SW480 (cell line): ENCODE results near the gene ITPKB.
"Not testable (repeated sequence)": the region's sequence is repeated elsewhere in the genome, so short reads cannot be mapped to it uniquely, and the experiment has no call there.

Experiments used
- DNase-seq: peaks from one replicate; pipeline ENCODE4 v3.0.0-alpha.2; 2016; ENCODE audit warnings: low spot score

Gene ITPKB

GRCh38 chr1:226602186-226603021 lies 136.7 kb downstream of the ITPKB start:
- DNase-seq = no peak

GRCh38 chr1:226601456-226601855 lies 137.6 kb downstream of the ITPKB start:
- no peak for DNase-seq

GRCh38 chr1:226600254-226600653 lies 138.8 kb downstream of the ITPKB start:
- DNase-seq = no peak

GRCh38 chr1:226599636-226600238 lies 139.3 kb downstream of the ITPKB start:
- DNase-seq = no peak

- DNase-seq = not testable (repeated sequence)
These were observed 140.1 kb downstream of the ITPKB start for GRCh38 chr1:226598955-226599354.

- no peak for DNase-seq
These were observed 140.6 kb downstream of the ITPKB start for GRCh38 chr1:226598455-226598849.

GRCh38 chr1:226597616-226598454 lies 141.2 kb downstream of the ITPKB start:
- DNase-seq = no peak

GRCh38 chr1:226596531-226597165 lies 142.4 kb downstream of the ITPKB start:
- DNase-seq = no peak

GRCh38 chr1:226593541-226593940 lies 145.5 kb downstream of the ITPKB start:
- DNase-seq = no peak

GRCh38 chr1:226590614-226591013 lies 148.5 kb downstream of the ITPKB start:
- no peak for DNase-seq

- no peak for DNase-seq
These were observed 149.9 kb downstream of the ITPKB start for GRCh38 chr1:226589008-226589733.

- DNase-seq = no peak
These were observed 150.6 kb downstream of the ITPKB start for GRCh38 chr1:226588484-226588883.

GRCh38 chr1:226586650-226587422 lies 152.2 kb downstream of the ITPKB start:
- no peak for DNase-seq

- DNase-seq = no peak
These were observed 153.0 kb downstream of the ITPKB start for GRCh38 chr1:226586116-226586515.

GRCh38 chr1:226584164-226584563 lies 154.9 kb downstream of the ITPKB start:
- DNase-seq = no peak

GRCh38 chr1:226582966-226583365 lies 156.1 kb downstream of the ITPKB start:
- DNase-seq = no peak
